ENCODE measurements around the gene LDLRAD4.

Gene LDLRAD4

GRCh38 chr18:13499803-13500202 is 281.2 kb downstream of the LDLRAD4 start:
- TF ChIP-seq CTCF (IDR thresholded peaks at IDR 0.05; ENCODE audit: insufficient read depth, low read depth, low read length, missing control alignments), result no peak
- DNase-seq (ENCODE audit: low read depth), result no peak
- H3K4me3 ChIP-seq (ENCODE audit: low read length), result no peak overlapping the region

- TF ChIP-seq CTCF (IDR thresholded peaks at IDR 0.05; ENCODE audit: insufficient read depth, low read depth, low read length, missing control alignments), result no peak
- peak; percentile 38 for DNase-seq (ENCODE audit: low read depth)
- no peak overlapping the region for H3K4me3 ChIP-seq (ENCODE audit: low read length)
These were observed 281.8 kb downstream of the LDLRAD4 start for GRCh38 chr18:13500227-13500865.

GRCh38 chr18:13500869-13501542 is 282.4 kb downstream of the LDLRAD4 start:
- peak; percentile 51 for DNase-seq (ENCODE audit: low read depth)
- no peak overlapping the region for H3K4me3 ChIP-seq (ENCODE audit: low read length)

GRCh38 chr18:13501543-13501887 is 283.0 kb downstream of the LDLRAD4 start:
- TF ChIP-seq CTCF (IDR thresholded peaks at IDR 0.05; ENCODE audit: insufficient read depth, low read depth, low read length, missing control alignments), result no peak
- DNase-seq (ENCODE audit: low read depth), result no peak

More at GRCh38 chr18:13500869-13501542, 282.4 kb downstream of the LDLRAD4 start:
- TF ChIP-seq CTCF (IDR thresholded peaks at IDR 0.05; ENCODE audit: insufficient read depth, low read depth, low read length, missing control alignments), result no peak

GRCh38 chr18:13501891-13502290 is 283.3 kb downstream of the LDLRAD4 start:
- TF ChIP-seq CTCF (IDR thresholded peaks at IDR 0.05; ENCODE audit: insufficient read depth, low read depth, low read length, missing control alignments), result no peak
- DNase-seq (ENCODE audit: low read depth), result no peak
- H3K4me3 ChIP-seq (ENCODE audit: low read length), result no peak overlapping the region

More at GRCh38 chr18:13501543-13501887, 283.0 kb downstream of the LDLRAD4 start:
- no peak overlapping the region for H3K4me3 ChIP-seq (ENCODE audit: low read length)

GRCh38 chr18:13502585-13502984 is 284.0 kb downstream of the LDLRAD4 start:
- DNase-seq (ENCODE audit: low read depth), result no peak
- no peak overlapping the region for H3K4me3 ChIP-seq (ENCODE audit: low read length)
- TF ChIP-seq CTCF (IDR thresholded peaks at IDR 0.05; ENCODE audit: insufficient read depth, low read depth, low read length, missing control alignments), result no peak

GRCh38 chr18:13503836-13504235 is 285.3 kb downstream of the LDLRAD4 start:
- TF ChIP-seq CTCF (IDR thresholded peaks at IDR 0.05; ENCODE audit: insufficient read depth, low read depth, low read length, missing control alignments), result no peak
- H3K4me3 ChIP-seq (ENCODE audit: low read length), result no peak overlapping the region
- DNase-seq (ENCODE audit: low read depth), result no peak

Data from epithelial cell of esophagus (primary cell).